ENCODE measurements around the gene NHEJ1.

The NHEJ1 gene

GRCh38 chr2:219182331-219183150 lies 21.9 kb upstream of the NHEJ1 start:
- DNase-seq (ENCODE audit: low read depth in 1 of 2, low spot score in 1 of 2), result no peak

DNA sequence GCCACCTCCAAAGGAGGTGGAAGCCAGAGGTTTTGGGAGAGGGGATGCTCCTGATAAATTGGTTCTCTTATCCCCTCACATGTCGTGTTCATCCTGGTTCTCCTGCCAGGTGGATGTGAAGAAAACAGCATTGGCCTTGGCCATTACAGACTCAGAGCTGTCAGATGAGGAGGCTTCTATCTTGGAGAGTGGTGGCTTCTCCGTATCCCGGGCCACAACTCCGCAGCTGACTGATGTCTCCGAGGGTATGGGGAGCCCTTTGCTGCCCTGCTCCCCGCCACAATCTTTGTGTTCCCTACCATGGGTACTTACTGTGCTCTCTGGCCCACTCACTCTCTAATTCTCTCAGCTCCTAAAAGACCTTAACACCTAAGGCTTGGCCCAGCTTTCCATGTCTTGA lies 20.9 kb upstream of the NHEJ1 start:
- DNase-seq (ENCODE audit: low read depth in 1 of 2, low spot score in 1 of 2), result no peak

DNA sequence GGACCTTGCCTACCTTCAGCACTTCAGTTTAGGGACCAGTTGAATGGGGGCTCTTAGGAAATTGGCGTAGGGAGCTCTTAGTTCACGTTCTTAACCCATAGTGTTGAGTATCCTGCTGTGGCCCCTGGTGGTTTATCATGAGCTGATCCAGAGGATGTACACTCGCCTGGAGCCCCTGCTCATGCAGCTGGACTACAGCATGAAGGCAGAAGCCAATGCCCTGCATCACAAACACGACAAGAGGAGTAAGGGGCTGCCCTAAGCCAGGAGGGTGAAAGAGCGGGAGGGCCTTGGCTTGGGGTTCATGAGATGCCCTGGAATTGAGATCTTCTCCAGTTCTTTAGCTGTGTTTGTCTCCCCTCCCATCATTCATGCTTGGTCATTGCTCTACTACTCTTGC lies 20.3 kb upstream of the NHEJ1 start:
- DNase-seq (ENCODE audit: low read depth in 1 of 2, low spot score in 1 of 2), result no peak

DNA sequence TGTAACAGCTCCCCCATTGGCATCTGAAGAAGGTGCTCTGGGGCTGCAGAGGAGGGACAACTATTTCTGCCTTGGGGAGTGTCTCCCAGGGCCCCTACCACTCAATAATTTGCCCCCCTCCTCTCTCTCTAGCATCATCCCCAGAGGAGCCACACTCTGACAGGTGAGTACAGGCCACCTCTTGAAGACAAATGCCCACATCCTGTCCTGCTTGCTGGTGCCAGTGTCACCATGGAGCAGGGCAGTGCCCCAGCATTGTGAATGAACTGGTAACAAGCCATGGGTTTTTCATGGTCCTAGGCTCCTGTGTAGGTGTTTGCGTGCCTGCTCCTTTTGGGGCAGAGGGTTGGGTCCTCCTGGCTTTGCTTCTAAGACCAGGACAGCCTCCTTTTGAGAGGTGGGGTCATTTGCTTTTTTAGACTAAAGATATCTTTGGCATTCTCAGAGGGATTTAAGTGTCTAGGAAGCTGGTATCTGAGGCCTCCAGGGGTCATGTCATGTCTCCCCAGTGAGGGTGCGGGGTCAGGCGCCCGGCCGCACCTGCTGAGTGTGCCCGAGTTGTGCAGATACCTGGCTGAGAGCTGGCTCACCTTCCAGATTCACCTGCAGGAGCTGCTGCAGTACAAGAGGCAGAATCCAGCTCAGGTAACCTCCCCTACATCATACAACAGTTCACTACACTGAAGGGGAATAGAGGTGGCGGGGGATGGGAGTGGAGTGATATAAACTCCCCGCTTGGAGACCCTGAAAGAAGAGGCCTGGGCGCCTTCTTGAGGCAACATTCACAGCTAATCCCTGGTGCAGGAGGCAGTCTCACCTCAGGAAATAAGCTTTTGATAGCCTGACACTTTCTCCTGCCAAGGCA lies 19.2 kb upstream of the NHEJ1 start:
- no peak for DNase-seq (ENCODE audit: low read depth in 1 of 2, low spot score in 1 of 2)

DNA sequence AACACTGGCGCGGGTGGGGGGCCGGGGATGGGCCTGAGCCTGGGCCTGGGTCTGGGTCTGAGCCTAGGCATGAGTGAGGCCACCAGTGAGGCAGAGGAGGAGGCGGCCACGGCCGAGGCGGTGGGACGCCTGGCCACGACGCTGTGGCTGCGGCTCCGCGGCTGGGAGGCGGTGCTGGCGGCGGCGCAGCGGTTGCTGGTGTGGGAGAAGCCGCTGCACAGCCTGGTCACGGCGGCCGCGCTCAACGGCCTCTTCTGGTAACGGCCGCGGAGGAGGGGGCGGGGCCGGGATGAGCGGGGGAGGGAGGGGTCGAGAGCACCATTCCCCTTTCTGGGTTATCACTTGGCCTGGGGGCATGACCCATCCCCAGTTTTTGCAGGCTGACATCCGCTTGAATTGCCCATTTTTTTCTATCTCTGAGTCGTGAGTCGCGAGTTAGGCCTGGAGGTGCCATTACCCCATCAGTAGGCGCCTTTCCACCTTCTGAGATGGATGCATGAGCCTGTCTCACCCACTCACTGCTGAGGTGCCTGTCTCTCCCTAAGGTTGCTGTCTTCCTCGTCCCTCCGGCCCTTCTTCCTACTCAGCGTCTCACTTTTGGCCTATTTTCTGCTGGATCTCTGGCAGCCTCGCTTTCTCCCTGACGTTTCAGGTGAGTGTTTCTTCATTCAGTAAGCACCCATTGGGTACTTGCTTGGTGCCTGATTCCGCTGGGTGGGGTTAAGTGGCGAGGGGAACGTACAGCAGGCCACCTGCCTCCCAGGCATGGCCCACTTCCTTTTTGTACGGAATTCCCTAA lies 18.0 kb upstream of the NHEJ1 start:
- DNase-seq (ENCODE audit: low read depth in 1 of 2, low spot score in 1 of 2), result peak in 1 of 2 donors; percentile 29

GRCh38 chr2:219177552-219178376 lies 17.1 kb upstream of the NHEJ1 start, which contains the start of gene RETREG2:
Gene RETREG2, plus strand, starts transcription at chr2:219178275. Its CDS starts 78 bp downstream, at chr2:219178353.
- peak; percentile 63 to 74 for DNase-seq (ENCODE audit: low read depth in 1 of 2, low spot score in 1 of 2)

GRCh38 chr2:219176818-219177551 lies 16.4 kb upstream of the NHEJ1 start, which contains the start of gene CNPPD1:
Gene CNPPD1, minus strand, starts transcription at chr2:219176925. Its CDS starts 97 bp downstream, at chr2:219176828.
- DNase-seq (ENCODE audit: low read depth in 1 of 2, low spot score in 1 of 2), result peak; percentile 72 to 83

DNA sequence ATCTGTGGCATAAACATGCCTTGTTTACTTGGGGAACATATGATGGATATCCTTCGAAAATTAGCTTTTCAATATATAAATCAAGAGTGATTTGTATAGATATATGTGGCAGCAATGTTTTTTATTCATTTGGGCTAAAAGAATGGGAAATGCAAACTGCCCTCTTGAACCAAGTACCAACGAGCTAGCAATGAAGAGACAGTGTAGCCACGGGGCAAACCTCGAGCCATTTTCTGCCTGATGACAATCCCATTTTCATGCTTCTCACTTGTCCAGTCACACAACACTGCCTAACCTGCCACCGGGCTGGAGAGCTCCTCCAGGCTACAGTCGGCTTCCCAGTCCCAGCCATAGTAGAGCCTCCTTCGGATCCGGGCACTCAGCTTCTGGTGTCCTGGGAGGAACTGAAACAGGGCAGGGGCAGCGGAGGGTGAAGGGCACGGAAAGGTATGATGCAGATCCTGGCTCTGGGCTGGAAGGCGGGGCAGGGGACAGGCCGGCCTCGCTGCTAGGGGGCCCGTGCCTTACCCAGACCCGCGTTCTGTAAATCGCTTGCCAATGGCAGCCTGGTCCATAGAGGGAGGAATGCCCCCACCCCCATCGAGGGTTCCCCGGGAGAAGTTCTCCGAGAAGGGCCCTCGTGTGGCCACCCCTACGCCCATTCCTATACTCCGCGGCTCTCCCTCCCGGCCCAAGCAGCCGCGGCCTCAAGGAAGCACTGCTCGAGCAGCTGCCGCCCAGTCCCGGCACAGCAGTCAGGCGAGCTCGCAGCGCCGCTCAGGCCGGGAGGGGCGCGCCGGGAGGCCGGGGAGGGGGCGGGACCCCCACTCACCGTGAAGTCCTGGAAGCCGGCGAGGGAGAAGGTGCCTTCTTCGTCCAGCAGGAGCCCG lies 15.6 kb upstream of the NHEJ1 start:
- no peak for DNase-seq (ENCODE audit: low read depth in 1 of 2, low spot score in 1 of 2)

GRCh38 chr2:219175486-219175885 lies 14.9 kb upstream of the NHEJ1 start:
- no peak for DNase-seq (ENCODE audit: low read depth in 1 of 2, low spot score in 1 of 2)

GRCh38 chr2:219174801-219175200 lies 14.2 kb upstream of the NHEJ1 start:
- DNase-seq (ENCODE audit: low read depth in 1 of 2, low spot score in 1 of 2), result no peak

- no peak for DNase-seq (ENCODE audit: low read depth in 1 of 2, low spot score in 1 of 2)
These were observed 13.5 kb upstream of the NHEJ1 start for GRCh38 chr2:219174146-219174545.

DNA sequence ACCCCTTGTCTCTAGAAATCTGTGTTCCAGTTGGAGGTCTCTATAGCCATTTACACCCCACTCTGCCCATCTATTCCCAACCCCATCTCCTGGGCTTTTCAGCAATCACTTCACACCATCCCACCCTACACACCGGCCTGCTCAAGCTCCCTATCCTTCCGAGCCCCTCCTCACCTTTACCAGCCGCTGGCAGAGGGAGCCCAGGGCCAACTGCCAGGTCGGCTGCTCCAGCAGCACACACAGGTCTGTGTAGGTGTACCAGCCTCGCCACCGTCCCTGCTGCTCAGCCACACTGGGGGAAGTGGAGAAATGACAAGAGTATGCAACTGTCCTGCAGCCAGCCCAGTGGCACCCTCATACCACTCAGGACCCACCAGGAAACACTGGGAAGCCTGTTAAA lies 12.6 kb upstream of the NHEJ1 start:
- DNase-seq (ENCODE audit: low read depth in 1 of 2, low spot score in 1 of 2), result no peak

DNA sequence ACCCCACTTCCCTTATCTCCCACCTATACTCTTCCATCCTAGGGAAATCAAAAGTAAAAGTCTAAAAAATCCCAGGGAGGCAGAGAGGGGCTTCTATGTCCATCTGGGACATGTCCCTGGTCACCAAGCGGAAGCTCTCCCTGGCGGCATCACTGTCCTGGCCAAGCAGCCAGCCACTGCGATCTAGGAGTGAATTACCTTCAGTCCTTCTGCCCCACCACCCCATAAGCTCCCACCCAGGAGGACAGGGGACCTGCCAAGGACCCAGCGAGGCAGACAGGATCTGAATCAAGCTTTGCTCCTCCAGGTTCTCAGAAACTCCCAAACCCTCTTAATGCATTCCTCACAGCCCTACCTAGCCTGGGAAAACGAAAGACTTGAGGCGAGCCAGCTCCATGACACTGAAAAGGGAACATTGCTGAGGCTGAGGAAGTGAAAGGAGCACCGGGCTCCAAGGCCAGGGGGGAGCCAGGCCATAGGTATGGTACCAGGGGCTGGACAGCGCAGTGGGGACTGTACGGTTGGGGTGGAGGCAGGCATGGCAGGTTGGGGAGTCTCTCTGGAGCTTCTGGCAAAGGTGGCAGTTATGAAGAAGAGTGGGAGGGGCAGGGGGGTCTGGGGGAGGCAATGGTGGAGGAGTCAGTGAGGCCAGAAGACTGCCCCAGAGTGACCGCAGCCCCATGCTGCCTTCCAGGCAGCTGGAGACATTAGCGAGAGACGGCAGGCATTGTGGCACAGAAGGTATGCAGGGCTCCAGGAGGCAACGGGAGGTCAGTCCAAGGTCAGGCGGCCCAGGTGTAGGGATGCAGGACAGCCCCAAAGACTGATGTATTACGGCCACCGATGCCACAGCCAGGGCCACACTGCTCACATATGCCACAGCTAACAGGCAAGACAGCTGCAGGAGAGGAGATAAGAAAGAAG lies 11.9 kb upstream of the NHEJ1 start:
- no peak for DNase-seq (ENCODE audit: low read depth in 1 of 2, low spot score in 1 of 2)

DNA sequence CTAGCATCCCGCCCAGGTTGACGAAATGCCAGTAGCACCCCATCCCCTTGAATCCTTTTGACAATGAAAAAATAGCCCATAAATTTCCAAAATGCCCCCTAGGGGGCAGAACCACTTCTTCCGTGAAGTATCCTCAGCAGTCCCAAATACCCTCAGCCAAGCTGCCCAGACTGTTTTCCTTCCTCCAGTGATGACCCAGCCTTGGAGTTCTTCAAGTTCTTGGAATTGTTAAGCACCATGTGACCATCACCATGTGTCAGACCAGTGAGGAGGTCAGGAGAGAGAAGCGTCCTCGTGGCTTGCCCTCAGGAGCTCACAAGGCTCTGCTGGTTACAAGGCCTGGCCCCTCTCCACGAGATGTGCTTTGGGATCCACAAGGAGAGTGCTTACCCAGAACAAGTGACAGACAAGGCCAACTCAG lies 10.6 kb upstream of the NHEJ1 start:
- DNase-seq (ENCODE audit: low read depth in 1 of 2, low spot score in 1 of 2), result no peak

DNA sequence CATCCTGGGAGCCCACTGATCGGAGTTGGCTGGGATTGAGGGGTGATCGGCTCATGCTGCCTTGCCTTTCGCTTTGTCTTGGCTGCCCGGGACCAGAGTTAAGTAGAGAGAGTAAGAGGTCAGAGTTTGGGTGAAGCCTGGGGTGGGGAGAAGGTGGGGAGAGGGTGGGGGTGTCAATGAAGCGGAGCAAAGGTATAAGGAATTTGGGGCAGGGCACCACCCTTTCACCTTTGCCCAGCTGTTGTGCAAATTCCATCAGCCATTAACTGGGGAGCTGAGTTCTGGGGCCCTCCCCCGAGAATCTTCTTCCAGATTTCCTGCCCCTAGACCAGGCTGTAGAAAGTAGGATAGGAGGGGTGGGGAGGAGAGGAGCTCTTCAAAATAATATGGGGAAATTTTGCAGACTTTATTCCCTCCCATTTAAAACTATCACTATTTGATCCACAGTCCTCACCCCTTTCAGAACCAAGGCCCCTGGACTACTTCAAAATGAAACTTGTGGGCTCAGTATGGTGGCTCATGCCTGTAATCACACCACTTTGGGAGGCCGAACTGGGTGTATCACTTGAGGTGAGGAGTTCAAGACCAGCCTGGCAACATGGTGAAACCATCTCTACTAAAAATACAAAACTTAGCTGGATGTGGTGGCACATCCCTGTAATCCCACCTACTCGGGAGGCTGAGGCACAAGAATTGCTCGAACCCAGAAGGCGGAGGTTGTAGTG lies 9.5 kb upstream of the NHEJ1 start, which contains the start of gene SLC23A3:
Gene SLC23A3 (minus strand): TSS at position 100 of the 725 bp plus-strand sequence. CDS start 45 bp downstream, at position 55.
- no peak for DNase-seq (ENCODE audit: low read depth in 1 of 2, low spot score in 1 of 2)

DNA sequence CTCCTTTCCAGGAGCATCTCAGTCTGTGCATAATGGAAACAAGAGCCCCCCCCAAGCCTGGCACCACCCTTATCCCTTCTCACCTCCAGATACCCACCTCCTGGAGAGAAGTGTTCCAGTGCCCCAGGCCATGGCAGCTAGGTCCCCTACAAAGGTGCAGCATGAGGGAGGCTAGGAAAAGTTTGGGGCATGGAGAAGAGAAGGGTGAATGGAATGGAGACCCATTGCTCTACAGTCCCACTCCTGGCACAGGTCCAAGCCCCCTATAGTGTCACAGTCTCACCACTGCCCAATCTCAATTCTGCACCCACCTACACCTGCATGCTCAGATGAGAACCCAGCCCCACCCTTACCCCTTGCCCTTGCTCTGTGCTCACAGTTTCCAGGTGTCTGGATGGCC lies 8.3 kb upstream of the NHEJ1 start:
- no peak for DNase-seq (ENCODE audit: low read depth in 1 of 2, low spot score in 1 of 2)

DNA sequence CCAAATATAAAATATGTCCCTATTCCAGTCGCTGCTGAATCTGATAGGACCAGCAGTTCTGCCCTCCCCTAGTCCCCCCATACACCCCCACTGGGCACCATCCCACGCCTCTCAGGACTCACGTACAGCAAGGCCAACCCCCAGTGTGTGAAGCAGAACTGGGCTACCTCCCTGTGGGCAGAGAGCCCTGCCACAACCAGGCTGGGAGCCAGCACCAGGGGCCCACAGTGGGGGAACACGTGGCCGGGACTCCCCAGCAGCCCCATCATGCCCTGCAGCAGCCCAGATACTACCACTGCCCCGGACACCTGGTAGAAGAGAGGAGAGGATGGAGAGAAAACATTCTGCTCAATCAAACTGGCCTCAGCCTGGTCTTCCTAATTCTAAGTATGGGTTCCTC lies 7.9 kb upstream of the NHEJ1 start:
- no peak for DNase-seq (ENCODE audit: low read depth in 1 of 2, low spot score in 1 of 2)

All from activated T-helper 1 cell treated with anti-CD3 and anti-CD28 coated beads, Interleukin-2, amount 50 U/mL, for 16 hours (primary cell).